HCT116 (cell line): ENCODE data around the gene STAG1.

Experiments used
- CTCF ChIP-seq, 3 experiments: fragments of 200-600 bp in 1 of 3; sonication (generic) in 1 of 3; IDR thresholded peaks in 2 of 3; conservative IDR thresholded peaks in 1 of 3; 2 replicates each; pipeline ENCODE4 v1.5.1; 2012 to 2017; ENCODE audit warnings: low read depth in 2 of 3, low read length in 2 of 3, antibody characterized with exemption in 1 of 3, borderline replicate concordance in 1 of 3, control low read depth in 1 of 3, mild to moderate bottlenecking in 1 of 3, mixed read lengths in 1 of 3, mixed run types in 1 of 3, moderate library complexity in 1 of 3; ENCODE audit not compliant: insufficient read depth in 1 of 3
- ELF1 ChIP-seq: IDR thresholded peaks from 2 replicates; pipeline ENCODE4 v1.6.1; 2012; ENCODE audit warnings: low read depth, borderline replicate concordance
- EZH2 ChIP-seq: fragments of 200-600 bp; sonication (generic); IDR thresholded peaks from 2 replicates; pipeline ENCODE4 v1.6.1; 2017; ENCODE audit warnings: antibody characterized with exemption, mixed run types
- POLR2A ChIP-seq: IDR thresholded peaks from 2 replicates; pipeline ENCODE4 v1.7.0; 2011; ENCODE audit warnings: borderline replicate concordance; ENCODE audit not compliant: insufficient read depth, insufficient read length; ENCODE audit errors: extremely low read depth
- YY1 ChIP-seq: IDR thresholded peaks from 2 replicates; pipeline ENCODE4 v1.6.1; 2011; ENCODE audit warnings: low read length, low read depth, moderate library complexity, mild to moderate bottlenecking; ENCODE audit not compliant: insufficient replicate concordance; ENCODE audit errors: extremely low read depth
- ZFX ChIP-seq: fragments of 450-650 bp; IDR thresholded peaks from 2 replicates; pipeline ENCODE4 v1.6.1; 2017

GRCh38 chr3:136404056-136404455, 348.1 kb downstream of the STAG1 start:
- TF ChIP-seq ELF1 (no peak), ZFX (no peak), CTCF (IDR thresholded peaks at IDR 0.05 in 2 of 3, conservative IDR thresholded peaks at IDR 0.05 in 1 of 3; ENCODE audit: borderline replicate concordance in 1 of 3, insufficient read depth in 1 of 3, low read depth in 2 of 3, low read length in 2 of 3) (no peak), POLR2A (no peak), EZH2 (no peak), YY1 (no peak)
